ENCODE results near the gene CRYBB1.
A peak's percentile ranks its signal among the peaks of the same experiment; 100 is the strongest.

CRYBB1 gene

GRCh38 chr22:26617271-26618199 lies at the start of gene CRYBB1:
CRYBB1 (minus strand) TSS chr22:26618027; CDS start chr22:26616319, 1,708 bp downstream.
- no peak for DNase-seq (ENCODE audit: low spot score)

- no peak for DNase-seq (ENCODE audit: low spot score)
These were observed 49.3 kb upstream of the CRYBB1 start for GRCh38 chr22:26667140-26667539.

- no peak for DNase-seq (ENCODE audit: low spot score)
These were observed 48.0 kb upstream of the CRYBB1 start for GRCh38 chr22:26665813-26666231.

GRCh38 chr22:26663374-26663923 lies 45.6 kb upstream of the CRYBB1 start:
- no peak for DNase-seq (ENCODE audit: low spot score)

GRCh38 chr22:26662160-26662559 lies 44.3 kb upstream of the CRYBB1 start:
- no peak for DNase-seq (ENCODE audit: low spot score)

- no peak for DNase-seq (ENCODE audit: low spot score)
These were observed 43.2 kb upstream of the CRYBB1 start for GRCh38 chr22:26660961-26661578.

GRCh38 chr22:26660356-26660755 lies 42.5 kb upstream of the CRYBB1 start:
- DNase-seq (ENCODE audit: low spot score) = no peak

- DNase-seq (ENCODE audit: low spot score) = peak; percentile 66
These were observed 41.0 kb upstream of the CRYBB1 start for GRCh38 chr22:26658671-26659478.

- DNase-seq (ENCODE audit: low spot score) = no peak
These were observed 40.3 kb upstream of the CRYBB1 start for GRCh38 chr22:26658161-26658560.

- DNase-seq (ENCODE audit: low spot score) = no peak
These were observed 39.3 kb upstream of the CRYBB1 start, which contains the start of gene MIAT for GRCh38 chr22:26656891-26657851. MIAT (plus strand) TSS chr22:26657588.

GRCh38 chr22:26651815-26652214 lies 34.0 kb upstream of the CRYBB1 start:
- DNase-seq (ENCODE audit: low spot score) = no peak

GRCh38 chr22:26650722-26651421 lies 33.0 kb upstream of the CRYBB1 start:
- DNase-seq (ENCODE audit: low spot score) = no peak

- no peak for DNase-seq (ENCODE audit: low spot score)
These were observed 30.9 kb upstream of the CRYBB1 start for GRCh38 chr22:26648528-26649388.

GRCh38 chr22:26648011-26648497 lies 30.2 kb upstream of the CRYBB1 start:
- no peak for DNase-seq (ENCODE audit: low spot score)

GRCh38 chr22:26646158-26646557 lies 28.3 kb upstream of the CRYBB1 start:
- no peak for DNase-seq (ENCODE audit: low spot score)

- no peak for DNase-seq (ENCODE audit: low spot score)
These were observed 25.7 kb upstream of the CRYBB1 start for GRCh38 chr22:26643418-26644100.

GRCh38 chr22:26642465-26643417 lies 24.9 kb upstream of the CRYBB1 start:
- DNase-seq (ENCODE audit: low spot score) = no peak

All from kidney capillary endothelial cell (primary cell).